Fibroblast of the conjunctiva (primary cell): ENCODE data around the gene TRIP10.
"Not testable (repeated sequence)": the region's sequence is repeated elsewhere in the genome, so short reads cannot be mapped to it uniquely, and the experiment has no call there.

Experiments used
- DNase-seq: peaks from one replicate; pipeline ENCODE4 v3.0.0-alpha.2; 2010; ENCODE audit warnings: low read depth

TRIP10 gene

DNA sequence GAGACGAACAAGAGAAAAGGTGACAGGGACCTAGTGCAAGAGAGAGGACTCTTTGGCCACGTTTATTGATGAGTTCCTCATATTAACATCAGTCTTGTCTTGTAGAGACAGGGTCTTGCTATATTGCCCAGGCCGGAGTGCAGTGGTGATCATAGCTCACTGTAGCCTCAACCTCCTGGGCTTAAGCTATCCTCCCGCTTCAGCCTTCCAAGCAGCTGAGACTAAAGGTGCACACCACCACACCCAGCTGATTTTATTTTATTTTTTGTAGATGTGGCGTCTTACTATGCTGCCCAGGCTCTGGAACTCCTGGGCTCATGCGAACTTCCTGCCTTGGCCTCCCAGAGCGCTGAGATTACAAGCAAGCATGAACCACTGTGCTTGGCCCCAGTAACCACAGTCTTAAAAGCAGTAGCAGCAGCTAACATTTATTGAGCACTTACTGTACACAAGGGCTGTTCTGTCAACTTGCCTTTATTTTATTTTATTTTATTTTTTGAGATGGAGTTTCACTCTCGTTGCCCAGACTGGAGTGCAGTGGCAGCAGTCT lies 28.8 kb downstream of the TRIP10 start:
- no peak for DNase-seq

DNA sequence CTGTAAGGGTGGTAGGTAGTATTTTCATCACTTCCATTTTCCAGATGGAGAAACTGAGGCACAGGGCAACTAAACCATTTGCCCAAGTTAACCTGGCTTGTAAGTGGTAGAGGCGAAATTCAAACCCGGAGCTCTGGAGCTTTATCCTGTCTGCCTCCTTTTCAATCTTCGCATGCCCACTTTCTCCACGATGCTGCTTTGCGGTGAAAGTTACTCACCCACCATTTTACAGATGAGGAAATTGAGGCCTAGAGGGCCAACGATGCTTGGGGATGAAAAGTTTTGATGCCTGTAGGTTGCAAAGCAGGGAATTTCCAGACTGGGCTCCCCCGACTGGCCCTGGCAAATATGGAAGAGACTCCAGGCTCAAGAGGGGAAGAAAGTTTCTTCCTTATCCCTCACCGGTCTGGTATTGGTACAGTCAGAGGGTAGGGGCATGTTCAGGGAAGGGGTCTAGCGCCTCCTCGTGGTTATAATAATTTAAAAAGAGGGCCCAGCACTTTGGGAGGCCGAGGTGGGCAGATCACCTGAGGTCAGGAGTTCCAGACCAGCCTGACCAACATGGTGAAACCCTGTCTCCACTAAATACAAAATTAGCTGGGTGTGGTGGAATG lies 29.6 kb downstream of the TRIP10 start:
- no peak for DNase-seq

DNA sequence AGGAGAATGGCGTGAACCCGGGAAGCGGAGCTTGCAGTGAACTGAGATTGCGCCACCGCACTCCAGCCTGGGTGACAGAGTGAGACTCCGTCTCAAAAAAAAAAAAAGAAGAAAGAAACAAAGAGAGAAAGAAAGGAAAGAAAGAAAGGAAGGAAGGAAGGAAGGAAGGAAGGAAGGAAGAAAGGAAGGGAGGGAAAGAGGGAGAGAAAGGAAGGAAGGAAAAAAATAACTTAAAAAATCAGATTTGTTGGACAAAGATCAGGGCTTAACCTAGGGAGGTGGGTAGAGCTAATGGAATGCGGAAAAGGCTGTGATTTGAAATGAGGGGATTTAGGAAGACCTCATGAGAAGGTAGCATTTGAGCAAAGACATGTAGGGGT lies 32.2 kb downstream of the TRIP10 start:
- not testable (repeated sequence) for DNase-seq

DNA sequence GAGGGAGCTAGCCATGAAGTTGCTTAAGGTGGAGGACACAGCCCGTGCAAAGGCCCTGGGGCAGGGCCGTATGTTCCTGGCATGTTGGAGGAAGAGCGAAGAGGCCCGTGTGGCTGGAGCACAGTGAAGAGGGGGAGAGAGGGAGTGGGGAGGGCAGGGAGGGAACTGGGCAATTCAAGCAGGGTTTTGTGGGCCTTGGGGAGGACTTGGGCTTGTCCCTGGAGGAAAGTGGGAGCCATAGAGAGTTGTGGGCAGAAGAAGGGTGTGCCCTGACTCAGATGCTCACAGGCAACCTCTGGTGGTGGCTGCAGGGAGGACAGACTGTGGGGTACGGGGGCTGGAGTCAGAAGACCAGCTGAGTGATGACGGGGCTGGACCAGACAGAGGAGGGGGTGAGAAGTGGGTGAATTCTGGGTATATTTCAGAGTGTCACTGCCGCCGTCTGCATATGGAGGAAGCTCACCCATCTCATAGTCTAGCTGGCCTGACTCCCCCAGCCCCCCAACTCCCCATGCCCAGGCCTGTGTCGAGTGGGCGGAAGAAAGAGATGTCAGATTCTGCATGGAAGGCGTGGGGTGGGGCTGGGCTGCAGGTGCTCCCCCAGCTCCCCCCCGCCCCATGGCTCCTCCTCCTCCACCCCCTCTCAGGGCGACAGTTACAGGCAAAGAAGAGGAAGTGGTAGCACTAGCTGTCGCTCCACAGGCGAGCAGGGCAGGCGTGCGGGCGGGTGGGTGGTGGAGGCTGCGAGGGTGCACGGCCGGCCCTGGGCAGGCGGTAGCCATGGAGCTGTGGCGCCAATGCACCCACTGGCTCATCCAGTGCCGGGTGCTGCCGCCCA lies 32.8 kb downstream of the TRIP10 start, which contains the start of gene VAV1:
TSS of gene VAV1 (plus strand) at position 681 of the 838 bp plus-strand sequence. CDS start at position 781, 100 bp downstream.
- no peak for DNase-seq

DNA sequence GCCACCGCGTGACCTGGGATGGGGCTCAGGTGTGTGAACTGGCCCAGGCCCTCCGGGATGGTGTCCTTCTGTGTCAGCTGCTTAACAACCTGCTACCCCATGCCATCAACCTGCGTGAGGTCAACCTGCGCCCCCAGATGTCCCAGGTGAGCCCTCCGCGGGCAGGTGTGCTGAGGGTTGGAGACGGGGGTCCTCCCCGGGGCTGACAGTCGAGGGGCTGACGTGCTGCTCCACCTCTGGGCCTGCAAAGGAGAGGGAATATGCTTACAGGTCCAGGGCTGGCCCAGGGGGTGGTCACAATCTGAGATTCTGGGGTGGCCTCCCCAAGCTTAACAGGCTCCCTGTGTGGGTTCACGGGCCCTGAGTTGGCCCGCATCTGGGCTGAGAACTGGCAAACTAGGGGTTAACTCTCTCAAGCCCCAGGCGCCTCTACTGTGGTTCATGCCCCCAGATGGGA lies 33.4 kb downstream of the TRIP10 start:
- no peak for DNase-seq

DNA sequence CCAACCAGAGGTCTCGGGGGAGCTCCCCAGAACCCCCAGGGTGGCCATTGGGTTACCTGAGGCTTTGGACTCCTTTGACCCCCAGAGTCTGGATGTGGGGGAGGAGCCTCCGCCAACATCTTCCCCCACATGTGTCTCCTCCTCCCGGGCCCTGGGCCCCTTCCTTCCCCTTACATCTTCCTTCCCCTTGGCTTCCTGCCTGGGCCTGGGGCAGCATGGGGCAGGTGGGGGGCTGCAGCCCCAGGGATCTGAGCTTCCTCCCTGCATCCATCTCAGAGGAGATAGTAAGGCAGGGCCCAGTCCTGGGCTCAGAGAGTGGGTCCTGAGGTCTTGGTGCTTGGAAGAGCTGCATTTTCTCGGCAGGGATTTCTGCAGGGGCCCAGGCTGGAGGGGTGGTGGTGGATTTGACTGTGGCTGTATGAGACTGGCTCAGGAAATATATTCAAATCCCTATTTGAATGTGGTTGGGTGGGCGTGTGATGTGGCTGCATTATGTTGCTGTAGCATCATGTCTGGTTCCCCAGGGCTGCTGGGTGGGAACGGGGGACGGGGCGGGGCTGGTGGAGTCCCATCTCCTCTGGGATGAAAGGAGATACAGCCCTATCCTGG lies 33.9 kb downstream of the TRIP10 start:
- DNase-seq, result no peak

DNA sequence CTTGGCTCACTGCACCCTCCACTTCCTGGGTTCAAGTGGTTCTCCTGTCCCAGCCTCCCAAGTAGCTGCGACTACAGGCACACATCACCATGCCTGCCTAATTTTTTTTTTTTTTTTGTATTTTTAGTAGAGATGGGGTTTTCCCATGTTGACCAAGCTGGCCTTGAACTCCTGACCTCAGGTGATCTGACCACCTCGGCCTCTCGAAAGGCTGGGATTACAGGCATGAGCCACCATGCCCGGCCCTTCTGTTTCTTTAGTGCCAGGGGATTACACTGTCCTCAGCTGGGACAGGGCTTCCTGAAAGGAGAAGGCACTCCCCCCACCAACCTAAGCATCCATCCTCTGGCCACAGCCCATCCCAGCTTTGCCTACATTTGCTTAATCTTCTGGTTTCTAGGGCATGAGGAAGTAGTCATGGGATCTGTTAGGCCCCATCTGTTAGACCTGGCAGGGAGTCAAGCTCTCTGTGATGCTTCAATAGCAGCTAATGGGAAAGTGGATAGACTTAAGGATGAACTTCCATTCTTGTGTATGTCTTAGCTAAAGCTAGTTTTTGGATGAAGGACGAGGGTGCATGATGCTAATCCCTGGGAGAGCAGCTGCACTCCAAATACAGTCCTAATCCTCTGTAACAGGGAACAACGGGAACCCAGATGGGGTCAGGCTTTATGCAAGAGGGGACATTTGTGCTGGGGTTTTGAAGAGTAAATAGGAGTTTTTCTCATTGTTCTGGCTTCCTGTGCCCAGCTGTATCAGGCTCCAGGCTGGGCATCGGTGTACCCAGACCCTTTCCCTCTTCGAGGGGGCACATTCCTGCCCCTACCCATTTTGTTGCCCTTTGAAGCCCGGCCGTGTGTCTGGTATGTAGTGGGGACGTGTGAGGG lies 35.6 kb downstream of the TRIP10 start:
- DNase-seq, result no peak

DNA sequence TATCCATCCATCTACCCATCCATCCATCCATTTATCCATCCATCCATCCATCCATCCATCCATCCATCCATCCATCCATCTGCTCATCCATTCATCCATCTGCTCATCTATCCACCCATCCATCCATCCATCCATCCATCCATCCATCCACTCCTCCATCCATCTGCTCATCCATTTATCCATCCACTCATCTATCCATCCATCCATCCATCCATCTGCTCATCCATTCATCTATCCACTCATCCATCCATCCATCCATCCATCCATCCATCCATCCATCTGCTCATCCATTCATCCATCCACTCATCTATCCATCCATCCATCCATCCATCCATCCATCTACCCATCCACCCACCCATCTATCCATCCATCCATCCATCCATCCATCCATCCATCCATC lies 36.6 kb downstream of the TRIP10 start:
- DNase-seq, result not testable (repeated sequence)

DNA sequence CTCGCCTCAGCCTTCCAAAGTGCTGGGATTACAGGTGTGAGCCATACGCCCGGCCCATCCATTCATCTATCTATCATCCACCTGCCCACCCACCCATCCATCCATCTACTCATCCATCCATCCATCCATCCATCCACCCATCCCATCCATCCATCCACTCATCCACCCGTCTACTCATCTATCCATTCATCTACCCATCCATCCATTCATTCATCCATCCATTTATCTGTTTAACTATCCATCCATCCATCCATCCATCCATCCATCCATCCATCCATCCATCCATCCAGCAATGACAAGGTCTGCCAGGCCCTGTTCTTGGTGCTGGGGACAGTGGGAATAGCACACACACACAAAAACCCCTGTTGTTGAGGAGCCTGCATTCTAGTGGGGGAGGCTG lies 37.5 kb downstream of the TRIP10 start:
- no peak for DNase-seq

DNA sequence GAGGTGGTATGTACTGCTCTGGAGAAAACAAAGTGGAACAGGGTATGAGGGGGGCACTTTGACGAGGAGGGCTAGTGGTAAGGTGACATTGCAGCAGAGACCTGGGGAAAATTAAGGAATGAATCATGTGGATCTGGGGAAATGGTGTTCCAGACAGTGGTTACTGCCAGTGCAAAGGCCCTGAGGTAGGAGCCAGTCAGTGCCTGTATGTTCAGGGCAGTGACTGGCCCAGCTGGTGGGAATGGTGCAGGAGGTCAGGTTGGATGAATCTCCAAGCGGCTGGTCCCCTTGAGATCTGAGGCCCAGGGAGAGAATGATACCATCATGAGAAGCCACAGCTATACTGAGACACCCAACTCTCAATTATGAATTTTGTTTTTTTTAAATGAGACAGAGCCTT lies 38.0 kb downstream of the TRIP10 start:
- DNase-seq, result no peak

DNA sequence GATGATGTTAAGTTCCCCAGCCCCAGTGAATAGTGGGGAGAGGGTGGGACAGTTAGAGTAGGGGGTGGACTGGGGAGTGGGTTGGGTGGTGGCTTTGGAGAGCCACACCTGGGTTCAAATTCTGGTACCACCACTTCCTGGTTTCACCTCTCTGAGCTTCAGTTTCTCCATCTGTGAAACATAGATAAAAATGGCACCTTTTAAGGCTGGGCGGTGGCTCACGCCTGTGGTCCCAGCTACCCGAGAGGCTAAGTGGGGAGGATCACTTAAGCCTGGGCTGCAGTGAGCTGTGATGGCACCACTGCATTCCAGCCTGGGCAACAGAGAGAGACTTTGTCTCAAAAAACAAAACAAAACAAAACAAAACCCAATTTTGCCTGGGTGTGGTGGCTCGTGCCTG lies 38.9 kb downstream of the TRIP10 start:
- no peak for DNase-seq

DNA sequence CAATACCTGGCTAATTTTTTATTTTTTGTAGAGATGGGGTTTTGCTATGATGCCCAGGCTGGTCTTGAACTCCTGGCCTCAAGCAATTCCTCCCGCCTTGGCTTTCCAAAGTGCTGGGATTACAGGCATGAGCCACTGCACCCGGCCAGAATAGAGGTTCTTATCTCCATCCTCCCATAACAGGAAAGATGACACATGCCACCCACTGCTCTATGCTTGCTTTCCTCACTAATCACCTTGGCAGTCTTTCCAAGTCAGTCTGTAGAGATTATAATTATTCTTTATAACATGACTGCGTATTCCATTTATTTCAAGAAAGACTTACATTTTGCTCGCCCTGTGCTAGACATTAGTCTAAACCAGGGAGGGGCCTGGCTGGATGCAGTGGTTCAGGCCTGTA lies 39.7 kb downstream of the TRIP10 start:
- no peak for DNase-seq

DNA sequence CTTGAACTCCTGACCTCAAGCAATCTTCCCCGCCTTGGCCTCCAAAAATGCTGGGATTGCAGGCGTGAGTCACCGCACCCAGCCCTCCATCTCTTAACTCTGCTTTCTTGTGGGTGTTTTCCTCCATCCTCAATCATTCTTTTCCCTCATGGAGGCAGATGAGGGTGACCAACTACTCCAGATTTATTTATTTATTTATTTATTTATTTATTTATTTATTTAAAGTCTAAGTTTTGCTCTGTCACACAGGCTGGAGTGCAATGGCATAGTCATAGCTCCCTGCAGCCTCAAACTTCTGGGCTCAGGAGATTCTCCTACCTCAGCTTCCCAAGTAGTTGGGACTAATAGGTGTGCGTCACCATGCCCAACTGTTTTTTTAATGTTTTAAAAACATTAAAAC lies 47.9 kb downstream of the TRIP10 start:
- no peak for DNase-seq

DNA sequence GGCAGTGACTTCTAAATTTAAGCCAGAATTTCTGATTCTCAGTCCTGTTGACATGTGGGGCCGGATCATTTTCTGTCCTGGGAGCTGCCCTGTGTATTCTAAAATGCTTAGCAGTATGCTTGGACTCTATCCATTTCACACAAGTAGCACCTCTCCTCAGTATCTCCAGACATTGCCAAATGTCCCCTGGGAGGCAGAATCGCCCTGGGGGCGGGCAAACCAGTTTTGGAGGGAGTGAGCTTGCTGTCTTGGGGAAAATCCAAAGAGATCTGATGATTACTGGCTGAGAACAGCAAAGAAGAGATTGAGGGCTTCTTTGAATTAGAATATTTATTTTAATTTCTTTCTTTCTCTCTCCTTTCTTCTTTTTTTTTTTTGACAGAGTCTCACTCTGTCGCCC lies 49.4 kb downstream of the TRIP10 start:
- no peak for DNase-seq

DNA sequence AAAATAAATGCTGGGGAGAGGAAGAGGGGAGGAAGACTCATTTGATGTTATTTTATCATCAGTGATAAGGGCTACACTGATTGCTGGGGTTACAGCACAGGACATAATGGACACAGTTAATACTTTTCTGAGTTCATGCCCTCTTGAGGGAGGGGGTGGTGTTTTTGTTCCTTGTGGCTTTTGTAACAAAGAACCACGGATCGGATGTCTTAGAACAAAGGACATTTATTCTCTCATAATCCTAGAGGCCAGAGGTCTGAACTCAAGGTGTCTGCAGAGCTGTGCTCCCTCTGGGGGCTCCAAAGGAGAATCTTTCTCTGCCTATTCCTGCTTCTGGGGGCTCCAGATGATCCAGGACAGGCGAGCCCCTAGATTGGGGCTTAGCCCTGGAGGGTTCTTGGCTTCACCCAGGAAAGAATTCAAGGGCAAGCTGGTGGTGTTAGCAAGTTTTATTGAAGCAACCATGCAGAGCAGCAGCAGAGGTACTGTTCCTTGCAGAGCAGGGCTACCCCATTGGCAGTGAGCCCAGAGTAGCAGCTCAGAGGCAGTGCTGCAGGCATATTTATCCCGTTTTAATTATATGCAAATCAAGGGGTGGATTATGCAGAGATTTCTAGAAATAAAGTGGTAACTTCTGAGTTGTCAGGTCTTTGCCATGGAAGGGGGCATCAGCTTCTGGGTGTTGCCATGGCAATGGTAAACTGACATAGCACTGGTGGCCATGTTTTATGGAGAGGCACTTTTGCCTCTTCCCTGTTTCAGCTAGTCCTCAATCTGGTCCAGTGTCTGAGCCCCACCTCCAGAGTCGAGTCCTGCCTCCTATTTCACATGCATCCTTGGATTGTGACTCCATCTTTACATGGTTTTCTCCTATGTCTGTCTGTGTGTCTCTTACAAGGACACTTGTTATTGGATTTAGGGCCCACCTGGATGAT lies 51.0 kb downstream of the TRIP10 start:
- DNase-seq, result no peak

DNA sequence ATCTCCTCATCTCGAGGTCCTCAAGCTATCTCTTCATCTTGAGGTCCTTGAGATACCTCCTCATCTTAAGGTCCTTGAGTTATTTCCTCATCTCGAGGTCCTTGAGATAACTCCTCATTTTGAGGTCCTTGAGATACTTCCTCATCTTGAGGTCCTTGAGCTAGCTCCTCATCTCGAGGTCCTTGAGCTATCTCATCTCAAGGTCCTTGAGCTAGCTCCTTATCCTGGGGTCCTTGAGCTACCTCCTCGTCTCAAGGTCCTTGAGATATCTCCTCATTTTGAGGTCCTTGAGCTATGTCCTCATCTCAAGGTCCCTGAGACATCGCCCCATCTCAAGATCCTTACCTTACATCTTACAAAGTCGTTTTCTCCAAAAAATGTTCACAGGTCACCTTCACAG lies 51.8 kb downstream of the TRIP10 start:
- no peak for DNase-seq

DNA sequence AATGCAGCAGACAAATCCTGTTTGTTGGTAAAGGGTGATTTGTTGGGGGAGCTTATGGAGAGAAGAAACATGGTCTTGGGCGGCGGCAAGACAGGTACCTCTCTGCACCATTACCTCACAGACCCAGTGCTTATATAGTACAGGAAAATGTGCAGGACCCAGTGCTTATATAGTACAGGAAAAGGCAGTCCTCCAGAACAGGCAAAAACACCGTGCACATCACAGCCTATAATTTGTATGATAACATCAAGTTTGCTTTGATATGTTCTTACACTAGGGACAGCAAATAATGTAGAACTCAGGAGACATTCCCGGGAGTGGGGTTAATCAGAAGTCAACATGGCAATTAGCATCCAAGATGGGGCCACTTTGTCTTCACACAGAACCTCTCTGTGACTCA lies 53.9 kb downstream of the TRIP10 start:
- DNase-seq, result no peak

DNA sequence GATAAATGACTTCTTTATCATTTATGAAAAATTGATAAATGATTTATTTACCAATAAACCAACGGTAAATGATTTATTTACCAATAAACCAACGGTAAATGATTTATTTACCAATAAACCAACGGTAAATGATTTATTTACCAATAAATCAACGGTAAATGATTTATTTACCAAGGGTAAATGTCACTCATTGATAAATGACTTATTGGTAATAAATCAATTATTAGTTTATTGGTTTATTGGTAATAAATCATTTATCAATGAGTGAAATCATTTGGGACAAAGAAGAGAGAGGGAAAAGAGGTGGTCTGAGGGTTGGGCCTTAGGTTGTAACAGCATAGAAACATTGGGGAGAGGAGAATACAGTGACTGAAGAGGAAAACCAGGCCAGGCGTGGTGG lies 54.5 kb downstream of the TRIP10 start:
- DNase-seq, result no peak

DNA sequence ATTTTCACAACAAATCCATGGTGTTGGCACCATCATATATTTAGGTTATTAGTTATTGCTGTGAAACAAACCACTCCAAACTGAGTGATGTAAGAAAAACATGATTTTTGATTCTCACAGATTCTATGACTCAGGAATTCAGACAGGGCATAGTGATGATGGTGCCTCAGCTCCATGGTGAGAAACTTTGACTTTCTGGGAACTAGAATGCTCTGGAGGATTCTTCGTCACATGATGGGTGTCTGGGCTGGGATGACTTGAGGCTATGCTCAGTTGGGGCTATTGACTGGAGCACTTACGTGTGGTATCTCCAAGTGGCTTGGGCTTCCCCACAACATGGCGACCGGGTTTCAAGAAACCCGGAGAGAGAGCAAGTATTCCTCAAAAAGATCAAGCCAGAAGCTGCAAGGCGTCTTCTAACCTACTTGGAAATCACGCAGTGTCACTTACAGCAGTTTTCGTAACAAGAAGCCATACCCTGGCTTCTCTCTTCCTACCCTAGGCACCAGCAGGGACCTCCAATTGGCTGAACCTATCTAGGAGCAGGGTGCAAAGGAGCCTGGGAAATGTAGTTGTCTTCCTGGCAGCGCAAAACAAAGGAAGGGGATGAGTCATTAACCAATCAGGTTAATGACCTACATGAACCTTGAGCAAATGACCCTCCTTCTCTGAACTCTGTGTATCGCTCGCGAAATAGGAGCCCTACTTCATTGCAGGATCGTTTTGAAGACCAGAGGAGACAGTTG lies 55.4 kb downstream of the TRIP10 start:
- no peak for DNase-seq

DNA sequence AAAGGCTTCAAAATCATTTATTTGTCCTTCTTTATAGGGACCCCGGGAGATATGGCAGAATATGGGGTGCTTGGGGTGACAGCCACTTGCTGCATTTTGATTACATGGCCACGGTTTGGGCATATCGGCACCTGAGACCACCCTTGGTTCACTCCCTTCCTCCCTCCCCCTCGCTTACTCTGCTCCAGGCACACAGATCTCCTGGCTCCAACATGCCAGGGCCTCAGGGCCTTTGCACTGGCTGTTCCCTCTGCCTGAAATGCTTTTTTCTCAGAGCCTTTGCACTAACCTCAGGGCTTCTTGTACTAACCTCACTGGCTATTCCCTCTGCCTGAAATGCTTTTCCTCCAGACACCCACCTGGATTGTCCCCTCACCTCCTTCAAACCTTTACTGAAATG lies 56.8 kb downstream of the TRIP10 start:
- no peak for DNase-seq
